GM21717 (cell line): ENCODE data around the gene FAM200A.
"Not testable (repeated sequence)": the region's sequence is repeated elsewhere in the genome, so short reads cannot be mapped to it uniquely, and the experiment has no call there.

Experiments used
- ATAC-seq: cut with Tn5 transposase; IDR thresholded peaks from one replicate; pipeline ENCODE4 v1.9.1; 2021; ENCODE audit warnings: mild to moderate bottlenecking, moderate library complexity; ENCODE audit not compliant: unreplicated experiment

Gene FAM200A

DNA sequence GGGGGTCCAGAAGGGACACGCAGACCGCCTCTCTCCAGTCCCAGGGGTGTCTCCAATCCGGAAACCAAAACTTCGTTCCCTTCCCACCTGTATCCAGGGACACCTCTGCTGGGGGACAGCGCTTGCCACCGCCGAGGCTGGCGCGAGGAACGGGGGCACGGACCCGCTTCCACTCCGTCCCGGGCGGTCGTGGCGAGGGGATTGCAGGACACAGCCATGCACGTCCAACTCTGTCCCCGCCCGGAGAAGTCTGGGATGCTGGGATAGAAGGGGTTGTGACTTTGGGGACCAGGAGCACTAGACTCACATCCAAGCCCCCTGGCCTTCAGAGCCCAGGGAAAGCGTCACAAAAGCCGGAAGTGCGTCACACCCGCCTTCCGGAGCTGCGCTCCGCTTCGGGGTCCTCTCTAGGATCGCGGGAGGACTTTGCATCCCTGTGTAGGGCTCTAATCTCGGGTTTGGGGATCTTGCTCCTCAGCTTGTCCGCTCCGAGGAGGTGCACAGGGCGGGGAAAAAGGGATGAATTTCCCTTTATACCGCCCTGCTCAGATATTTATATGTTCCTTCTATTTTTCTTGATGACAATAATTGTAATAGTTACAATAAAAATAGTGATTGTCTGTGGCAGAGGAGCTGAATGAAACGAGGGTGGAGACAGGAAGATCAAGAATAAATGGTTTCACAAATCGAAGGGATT lies at the start of gene FAM200A:
Gene FAM200A, minus strand, starts transcription at position 348 of the 697 bp plus-strand sequence. CDS start 3,707 bp downstream, outside the sequence.
- ATAC-seq, result peak; percentile 89

DNA sequence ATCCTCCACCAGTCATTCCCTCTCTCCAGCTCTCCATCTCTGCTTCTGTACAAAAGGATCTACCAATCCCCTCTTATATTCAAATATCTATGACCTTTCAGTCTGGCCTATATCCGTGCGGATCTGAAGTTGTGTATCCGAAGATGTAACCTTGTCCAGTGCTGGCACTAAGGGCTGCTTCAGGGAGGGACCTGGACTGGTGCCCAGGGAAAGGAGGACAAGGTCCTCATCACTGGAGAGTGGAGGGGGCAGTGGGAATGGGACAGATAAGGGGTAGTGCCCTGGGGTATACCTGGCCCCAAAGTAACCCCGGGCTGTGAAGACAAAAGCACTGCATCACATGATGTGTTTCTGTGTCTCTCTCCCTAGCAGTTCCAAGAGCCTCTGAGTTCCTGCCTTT lies 47.9 kb upstream of the FAM200A start:
- ATAC-seq, result no peak

DNA sequence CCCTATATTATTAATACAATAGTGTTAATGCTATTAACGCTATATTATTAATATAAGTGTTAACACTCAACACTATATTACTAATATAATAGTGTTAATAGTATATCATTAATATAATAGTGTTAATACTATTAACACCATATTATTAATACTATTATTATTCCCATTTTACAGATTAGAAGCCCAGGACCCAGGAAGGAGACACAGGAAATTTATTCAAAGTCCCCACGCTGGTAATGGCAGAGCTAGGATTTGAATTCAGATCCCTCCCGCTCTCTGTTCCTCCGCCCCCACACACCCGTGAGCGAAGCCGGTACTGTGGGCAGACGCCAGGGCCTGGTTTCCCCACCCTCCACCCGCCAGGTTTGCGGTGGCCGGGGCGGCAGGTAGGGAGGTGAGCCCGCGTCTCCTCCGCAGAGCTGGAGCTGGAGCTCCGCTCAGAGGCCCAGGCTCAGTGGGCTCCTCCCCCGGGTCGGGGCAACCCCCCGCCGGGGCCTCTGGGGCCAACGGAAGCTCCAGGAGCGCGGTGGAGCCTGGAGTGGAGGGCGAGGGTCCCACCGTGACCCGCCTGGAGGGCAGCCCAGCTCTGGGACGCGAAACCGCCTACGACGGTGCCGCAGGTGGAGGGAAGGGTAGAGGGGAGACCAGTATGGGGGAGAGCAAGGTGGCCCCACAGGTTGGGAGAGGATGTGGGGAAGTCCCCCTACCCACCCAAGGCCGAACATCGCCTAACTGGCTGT lies 46.0 kb upstream of the FAM200A start, which contains the start of gene TMEM225B:
Gene TMEM225B, plus strand, starts transcription at position 506 of the 740 bp plus-strand sequence. CDS start 6,122 bp downstream, outside the sequence.
- no peak for ATAC-seq

DNA sequence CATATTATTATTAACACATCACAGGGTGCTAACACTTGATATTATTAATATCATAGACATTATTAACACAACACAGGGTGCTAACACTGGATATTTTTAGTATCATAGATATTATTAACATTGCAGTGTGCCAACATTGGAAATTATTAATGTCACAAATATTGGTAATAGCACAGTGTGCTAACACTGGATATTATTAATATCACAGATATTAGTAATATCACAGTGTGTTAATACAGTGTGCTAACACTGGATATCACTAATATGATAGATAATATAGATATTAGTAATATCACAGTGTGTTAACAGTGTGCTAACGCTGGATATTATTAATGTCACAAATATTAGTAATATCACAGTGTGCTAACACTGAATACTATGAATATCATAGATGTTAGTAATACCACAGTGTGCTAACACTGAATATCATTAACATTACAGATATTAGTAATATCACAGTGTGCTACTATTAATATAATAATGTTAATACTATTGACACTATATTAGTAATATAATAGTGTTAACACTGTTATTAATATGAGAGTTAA lies 44.6 kb upstream of the FAM200A start:
- no peak for ATAC-seq

DNA sequence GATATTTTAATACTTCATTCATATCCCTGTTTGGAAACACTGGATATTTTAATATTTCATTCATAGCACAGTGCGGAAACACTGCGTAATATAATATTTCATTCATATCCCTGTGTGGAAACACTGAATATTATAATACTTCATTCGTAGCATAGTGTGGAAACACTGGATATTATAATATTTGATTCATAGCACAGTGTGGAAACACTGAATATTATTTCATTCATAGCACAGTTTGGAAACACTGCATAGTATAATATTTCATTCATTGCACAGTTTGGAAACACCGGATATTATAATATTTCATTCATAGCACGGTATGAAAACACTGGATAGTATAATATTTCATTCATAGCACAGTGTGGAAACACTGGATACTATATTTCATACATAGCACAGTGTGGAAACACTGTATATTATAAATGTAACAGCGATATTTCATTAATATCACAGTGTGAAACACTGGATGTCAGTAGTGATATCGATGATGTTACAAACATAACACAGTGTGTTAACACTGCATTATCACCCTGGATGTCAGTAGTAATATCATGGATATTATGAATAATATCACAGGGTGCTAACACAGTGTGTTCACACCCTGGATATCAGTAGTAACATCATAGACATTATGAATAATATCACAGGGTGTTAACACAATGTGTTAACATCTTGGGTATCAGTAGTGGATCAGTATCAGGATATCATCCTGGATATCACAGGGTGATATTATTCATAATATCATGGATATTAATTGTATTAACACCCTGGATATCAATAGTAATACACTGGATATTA lies 43.2 kb upstream of the FAM200A start:
- ATAC-seq, result no peak

DNA sequence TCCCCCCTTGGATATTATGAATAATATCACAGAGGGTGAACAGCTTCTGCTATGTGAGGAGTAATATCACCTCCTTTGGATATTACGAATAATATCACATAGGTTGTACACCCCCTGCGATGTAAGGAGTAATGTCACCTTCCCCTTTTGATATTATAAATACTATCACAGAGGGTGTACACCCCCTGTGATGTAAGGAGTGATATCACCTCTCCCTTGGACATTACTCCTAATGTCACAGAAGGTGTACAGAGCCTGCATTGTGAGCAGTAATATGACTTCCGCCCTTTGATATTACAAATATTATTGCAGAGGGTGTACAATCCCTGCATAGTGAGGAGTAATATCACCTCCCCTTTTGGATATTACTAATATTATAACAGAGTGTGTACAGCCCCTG lies 37.0 kb upstream of the FAM200A start:
- ATAC-seq, result no peak

DNA sequence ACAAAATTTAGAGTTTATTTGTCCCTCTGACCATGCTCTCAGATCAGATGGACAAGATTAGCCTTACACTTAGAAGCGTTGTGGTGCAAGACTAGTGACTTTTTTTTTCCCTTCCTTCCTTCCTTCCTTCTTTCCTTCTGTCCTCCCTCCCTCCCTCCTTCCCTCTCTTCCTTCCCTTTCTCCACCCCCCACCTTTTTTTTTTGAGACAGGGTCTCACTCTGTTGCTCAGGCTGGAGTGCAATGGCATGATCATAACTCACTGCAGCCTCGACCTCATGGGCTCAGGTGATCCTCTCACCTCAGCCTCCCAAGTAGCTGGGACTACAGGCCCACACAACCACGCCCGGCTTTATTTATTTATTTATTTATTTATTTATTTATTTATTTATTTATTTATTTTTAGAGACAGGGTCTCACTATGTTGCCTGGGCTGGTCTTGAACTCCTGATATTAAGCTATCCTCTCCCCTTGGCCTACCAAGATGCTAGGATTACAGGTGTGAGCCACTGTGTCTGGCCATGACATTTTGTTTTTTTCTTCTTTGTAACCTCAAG lies 28.9 kb upstream of the FAM200A start:
- ATAC-seq, result not testable (repeated sequence)

DNA sequence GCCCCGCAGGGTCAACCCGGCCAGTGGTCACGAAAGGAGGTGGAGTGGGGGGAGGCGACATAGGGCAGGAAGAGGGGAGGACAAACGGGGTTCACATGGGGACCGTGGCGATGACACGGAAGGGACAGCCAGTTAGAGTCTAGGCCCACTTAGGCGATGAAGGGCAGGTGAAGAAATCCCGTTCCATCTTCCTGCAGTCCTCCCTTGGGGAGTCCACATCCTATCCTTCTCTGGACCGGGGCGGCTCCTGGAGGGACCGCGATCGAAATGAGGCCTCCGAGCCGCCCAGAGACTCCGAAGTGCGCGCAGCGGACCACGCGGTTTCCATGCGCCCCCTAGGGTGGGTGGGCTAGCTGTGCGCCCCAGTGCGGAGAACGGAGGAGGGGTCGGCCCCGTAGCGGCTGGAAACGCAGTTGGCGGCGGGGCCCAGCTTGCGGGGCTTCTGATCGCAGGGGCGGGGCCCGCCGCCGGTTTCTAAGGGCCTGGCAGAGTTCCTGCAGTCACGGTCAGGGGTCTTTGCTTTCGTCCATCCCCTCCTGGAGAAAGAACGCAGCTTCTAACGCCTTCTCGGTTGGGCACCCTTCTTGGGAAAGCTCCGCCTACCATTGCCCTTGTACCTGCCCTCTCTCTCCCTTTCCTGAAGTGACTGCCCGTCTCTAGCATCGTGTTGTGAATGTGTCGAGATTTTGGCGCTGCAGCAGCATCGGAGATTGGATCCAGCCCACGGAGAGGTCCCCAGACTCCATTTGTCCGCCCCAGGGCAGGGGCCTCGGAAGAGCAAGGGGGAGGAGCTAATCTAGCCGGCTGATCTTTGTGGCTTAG lies 28.3 kb upstream of the FAM200A start:
- ATAC-seq, result no peak

DNA sequence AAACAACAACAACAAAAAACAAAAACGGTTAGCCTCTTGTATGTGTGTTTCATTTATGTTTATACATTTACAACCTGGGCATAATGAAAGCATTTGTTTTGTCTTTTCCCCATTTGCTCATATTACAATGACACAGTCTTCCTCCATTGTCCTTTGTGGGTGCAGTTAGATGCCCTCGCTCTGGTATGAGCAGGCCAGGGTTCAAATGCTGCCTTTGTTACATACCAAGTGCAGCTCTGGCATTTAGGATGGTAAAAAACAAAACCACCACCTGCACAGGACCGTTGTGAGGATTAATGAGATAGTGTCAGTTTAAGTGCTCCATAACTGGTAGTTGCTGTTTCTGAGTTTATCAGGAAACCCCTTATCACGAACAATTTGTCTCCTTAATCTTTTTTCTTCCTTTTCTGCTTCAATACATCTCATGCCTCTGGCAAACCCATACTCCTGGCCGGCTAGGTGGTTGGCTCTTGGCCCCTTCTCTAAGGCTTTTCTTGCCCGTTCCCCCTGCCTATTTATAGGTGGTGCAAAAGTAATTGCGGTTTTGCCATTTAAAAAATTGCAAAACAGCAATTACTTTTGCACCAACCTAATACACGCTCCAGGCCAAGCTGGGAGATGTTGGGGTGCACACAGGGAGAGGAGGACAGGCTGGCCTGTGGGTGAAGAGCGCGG lies 27.5 kb upstream of the FAM200A start:
- no peak for ATAC-seq

DNA sequence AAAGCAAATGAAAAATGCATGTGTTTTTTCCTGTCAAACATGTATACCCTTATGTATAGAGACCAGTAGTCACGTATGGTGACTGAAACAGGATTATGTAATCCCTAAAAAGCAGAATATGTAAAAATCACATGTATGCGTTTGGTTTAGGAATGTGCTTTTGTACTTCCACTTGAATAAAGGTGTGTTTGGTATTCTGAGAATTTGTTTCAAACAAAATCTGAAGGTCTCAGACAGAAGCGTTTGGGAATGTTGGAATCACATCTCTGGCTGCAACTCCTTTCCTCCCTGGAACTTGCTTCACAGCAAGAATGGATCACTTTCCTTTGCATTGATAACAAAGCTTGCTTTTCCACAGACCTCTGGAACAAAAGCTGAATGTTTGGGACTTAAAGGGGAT lies 24.3 kb upstream of the FAM200A start:
- ATAC-seq, result no peak

DNA sequence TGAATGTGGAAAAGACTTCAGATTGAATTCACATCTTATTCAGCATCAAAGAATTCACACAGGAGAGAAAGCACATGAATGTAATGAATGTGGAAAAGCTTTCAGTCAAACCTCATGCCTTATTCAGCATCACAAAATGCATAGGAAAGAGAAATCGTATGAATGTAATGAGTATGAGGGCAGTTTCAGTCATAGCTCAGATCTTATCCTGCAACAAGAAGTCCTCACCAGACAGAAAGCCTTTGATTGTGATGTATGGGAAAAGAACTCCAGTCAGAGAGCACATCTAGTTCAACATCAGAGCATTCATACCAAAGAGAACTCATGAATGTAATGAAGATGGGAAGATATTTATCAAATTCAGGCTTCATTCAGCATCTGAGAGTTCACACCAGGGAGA lies 21.3 kb upstream of the FAM200A start:
- ATAC-seq, result no peak

DNA sequence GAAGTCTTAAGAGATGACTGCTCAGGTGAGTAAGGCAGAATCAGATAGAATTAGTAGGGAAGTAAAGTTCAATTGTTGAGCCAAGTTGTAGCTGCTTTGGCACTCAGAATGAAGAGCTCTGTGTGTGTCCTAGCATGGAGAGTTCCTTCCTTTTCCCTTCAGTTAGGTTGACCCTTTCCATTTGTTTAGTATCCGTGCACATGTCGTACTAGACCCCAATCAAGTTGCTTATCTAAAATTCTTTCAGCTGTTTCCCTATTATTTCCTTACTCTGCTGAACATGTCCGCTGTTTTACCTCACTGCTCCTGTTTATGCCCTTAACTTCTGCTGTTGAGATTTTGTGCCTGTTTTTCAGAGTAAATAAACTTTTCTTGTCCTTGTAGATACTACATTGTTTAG lies 19.9 kb upstream of the FAM200A start:
- ATAC-seq, result no peak

DNA sequence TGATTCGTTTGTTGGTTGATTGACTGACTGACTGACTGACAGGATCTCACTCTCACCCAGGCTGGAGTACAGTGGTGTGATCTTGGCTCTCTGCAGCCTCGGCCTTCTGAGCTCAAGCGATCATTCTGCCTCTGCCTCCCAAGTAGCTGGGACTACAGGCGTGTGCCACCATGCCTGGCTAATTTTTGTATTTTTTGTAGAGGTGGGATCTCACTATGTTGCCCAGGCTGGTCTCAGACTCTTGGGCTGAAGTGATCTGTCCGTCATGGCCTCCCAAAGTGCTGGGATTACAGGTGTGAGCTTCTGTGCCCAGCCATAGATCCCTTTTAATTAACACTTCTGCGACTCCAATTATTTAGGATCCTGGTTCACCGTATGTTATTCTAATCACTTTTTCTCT lies 16.9 kb upstream of the FAM200A start:
- ATAC-seq, result not testable (repeated sequence)

DNA sequence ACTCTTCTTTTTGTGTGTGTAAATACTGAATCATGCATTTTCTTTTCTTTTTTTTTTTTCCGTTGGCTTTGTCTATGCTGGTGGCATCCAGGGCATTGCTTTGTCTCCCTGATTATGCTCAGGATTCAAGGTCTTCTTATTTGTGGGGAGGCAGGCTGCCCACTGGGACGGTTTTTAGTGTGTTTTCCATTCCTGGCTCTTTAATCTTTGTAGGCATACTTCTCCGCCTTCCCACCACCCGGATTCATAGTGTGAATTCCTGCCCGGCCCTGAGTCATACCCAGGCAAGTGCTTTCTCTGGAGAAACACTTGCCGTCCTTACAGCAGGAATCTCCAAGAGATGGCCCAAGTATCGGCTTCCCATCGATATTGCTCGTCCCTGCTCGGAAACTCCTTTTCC lies 11.7 kb upstream of the FAM200A start:
- ATAC-seq, result no peak

DNA sequence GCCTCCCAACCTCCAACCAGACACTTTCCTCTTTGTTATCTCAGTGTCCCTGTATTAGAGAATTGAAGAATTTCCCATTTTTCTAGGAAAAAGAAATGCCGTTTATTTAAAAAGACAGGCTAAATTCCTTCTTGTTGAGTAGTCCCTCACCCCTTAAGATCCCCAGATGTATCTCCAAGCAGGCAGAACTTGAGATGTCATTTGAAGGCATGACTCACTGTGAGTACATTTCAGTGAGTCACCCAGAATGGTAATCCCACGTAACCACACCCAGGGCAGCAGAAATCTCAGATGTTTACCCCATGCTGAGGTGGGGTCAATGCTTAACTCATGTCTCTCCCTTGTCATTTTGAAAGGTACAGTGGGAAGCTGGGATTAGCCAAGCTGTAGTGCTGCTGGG lies 10.9 kb upstream of the FAM200A start:
- no peak for ATAC-seq

DNA sequence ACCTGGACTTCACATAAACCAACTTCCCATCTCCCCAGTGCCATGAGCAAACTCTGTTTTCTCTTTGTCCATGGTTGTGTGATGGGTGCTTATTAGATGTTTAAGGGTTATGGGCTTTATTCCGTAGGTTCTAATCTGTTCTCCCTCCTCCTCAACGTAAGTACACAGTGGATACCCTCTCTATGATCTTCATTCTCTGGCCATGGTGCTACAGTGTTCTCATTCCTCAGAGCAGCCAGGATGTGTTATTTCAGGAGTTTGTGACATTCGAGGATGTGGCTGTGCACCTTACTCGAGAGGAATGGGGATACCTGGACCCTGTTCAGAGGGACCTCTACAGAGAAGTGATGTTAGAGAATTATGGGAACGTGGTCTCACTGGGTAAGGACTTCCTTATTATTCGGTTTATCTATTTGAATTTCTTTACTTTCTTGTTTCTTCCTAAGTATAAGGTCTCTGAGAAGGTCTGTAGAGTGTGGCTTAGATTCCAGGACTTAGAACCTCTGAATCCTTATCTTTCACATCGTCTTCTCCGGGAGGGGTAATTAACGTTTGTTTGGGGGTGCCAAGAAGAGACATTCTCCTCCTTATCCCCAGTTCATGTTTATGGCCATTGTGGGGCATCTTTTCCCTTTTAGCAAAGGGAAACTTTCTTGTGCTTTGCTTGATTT lies 10.3 kb upstream of the FAM200A start:
- ATAC-seq, result no peak

DNA sequence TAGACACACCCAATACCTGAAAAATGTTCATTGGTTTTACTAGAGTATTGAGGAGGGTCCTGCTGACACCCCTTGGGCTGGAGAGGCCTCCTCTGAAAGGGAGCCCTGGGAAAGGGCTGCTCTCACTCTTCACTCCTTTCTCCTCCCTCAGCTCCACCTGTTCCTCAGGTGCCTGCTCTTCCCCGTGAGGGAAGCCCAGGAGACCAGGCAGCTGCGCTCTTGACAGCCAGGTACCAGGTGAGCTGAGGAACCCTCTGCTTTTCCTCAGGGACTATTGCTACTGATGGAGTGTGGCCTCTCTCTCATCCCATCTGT lies 9.8 kb upstream of the FAM200A start:
- no peak for ATAC-seq

DNA sequence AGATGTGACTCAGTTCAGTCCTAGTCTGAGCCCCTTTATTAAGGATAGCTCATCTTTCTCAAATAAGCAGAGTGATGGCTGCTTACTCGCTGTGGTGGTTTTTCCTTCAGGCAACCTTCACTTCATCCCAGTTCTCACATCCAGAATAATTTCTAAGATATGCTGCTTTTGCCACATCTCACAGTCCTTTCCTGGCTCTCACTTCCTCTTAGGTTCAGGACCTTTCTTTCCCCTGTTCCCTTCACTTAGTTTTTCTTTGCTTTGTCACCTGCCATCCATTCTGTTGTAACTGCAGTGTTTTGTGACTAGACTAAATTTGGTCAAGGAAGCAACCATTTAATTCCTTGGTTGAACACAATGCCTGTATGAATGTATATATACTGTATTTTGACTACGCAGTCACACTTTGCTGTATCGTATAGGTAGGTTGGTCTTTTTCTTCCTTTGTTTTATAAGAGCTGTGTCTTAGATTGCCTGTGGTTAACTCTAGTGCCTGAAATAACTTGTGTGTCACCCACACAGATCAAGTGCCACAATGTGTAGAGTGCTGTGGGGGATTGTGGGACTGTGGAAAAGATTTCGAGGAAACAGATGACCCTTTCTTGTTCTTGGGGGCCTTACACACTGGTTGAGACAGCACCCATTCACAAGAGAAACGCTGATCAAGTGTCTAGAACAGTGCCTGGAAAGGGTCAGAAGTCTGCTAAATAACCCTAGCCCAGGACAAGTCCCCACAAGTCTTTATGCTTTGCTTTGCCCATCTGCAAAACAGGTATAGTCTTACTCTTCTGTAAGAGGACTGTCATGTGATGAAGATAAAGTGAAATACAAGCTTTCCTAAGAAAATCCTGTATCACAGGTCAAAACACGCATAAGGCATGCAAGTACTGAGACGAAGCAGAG lies 9.2 kb upstream of the FAM200A start:
- ATAC-seq, result no peak
